ENCODE results near the gene ASXL1.

The ASXL1 gene

GRCh38 chr20:32432277-32432676, 74.1 kb downstream of the ASXL1 start:
- WGBS, 2 experiments (ENCODE audit: insufficient coverage in 2 of 2) = 93% methylated on average over 2 of the region's 2 CpGs; no CpG with 5 or more reads in 1 of the 2 experiments
- H3K4me1 ChIP-seq (ENCODE audit: control insufficient read depth, insufficient read depth, low read length, poor library complexity, severe bottlenecking) = peaks cover 5% of the 10 kb centered on the region
- H3K36me3 ChIP-seq (ENCODE audit: control insufficient read depth, insufficient read depth, low read length) = peaks cover 100% of the 10 kb centered on the region
- H3K9me3 ChIP-seq (ENCODE audit: control insufficient read depth, low read length) = no peaks in the 10 kb centered on the region
- H3K27ac ChIP-seq (ENCODE audit: low read depth, low read length, severe bottlenecking) = no peak overlapping the region
- no peak overlapping the region for H3K4me3 ChIP-seq (ENCODE audit: extremely low read depth, insufficient read depth, low read length, poor library complexity, severe bottlenecking)

DNA sequence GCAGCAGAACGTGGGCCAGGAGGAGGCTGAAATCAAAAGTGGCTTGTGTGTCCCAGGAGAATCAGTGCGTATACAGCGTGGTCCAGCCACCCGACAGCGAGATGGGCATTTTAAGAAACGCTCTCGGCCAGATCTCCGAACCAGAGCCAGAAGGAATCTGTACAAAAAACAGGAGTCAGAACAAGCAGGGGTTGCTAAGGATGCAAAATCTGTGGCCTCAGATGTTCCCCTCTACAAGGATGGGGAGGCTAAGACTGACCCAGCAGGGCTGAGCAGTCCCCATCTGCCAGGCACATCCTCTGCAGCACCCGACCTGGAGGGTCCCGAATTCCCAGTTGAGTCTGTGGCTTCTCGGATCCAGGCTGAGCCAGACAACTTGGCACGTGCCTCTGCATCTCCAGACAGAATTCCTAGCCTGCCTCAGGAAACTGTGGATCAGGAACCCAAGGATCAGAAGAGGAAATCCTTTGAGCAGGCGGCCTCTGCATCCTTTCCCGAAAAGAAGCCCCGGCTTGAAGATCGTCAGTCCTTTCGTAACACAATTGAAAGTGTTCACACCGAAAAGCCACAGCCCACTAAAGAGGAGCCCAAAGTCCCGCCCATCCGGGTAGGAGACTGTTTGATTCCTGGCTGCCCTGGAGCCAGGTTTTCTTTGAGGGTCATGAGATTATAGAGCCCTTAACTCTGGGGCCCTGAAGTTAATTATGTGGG, 75.3 kb downstream of the ASXL1 start:
- Histone ChIP-seq H3K4me1 (ENCODE audit: control insufficient read depth, insufficient read depth, low read length, poor library complexity, severe bottlenecking) (peaks cover 5% of the 10 kb centered on the region), H3K4me3 (ENCODE audit: extremely low read depth, insufficient read depth, low read length, poor library complexity, severe bottlenecking) (no peak overlapping the region), H3K27ac (ENCODE audit: low read depth, low read length, severe bottlenecking) (no peak overlapping the region), H3K36me3 (ENCODE audit: control insufficient read depth, insufficient read depth, low read length) (peaks cover 100% of the 10 kb centered on the region), H3K9me3 (ENCODE audit: control insufficient read depth, low read length) (no peaks in the 10 kb centered on the region)
- WGBS, 2 experiments (ENCODE audit: insufficient coverage in 2 of 2) = 92 to 94% methylated on average over 16 to 20 of the region's 20 CpGs

- Histone ChIP-seq H3K27ac (ENCODE audit: low read depth, low read length, severe bottlenecking) (no peak overlapping the region), H3K36me3 (ENCODE audit: control insufficient read depth, insufficient read depth, low read length) (peaks cover 100% of the 10 kb centered on the region), H3K4me1 (ENCODE audit: control insufficient read depth, insufficient read depth, low read length, poor library complexity, severe bottlenecking) (peaks cover 5% of the 10 kb centered on the region), H3K4me3 (ENCODE audit: extremely low read depth, insufficient read depth, low read length, poor library complexity, severe bottlenecking) (no peak overlapping the region), H3K9me3 (ENCODE audit: control insufficient read depth, low read length) (no peaks in the 10 kb centered on the region)
- 95 to 96% methylated on average over 18 to 19 of the region's 19 CpGs for WGBS, 2 experiments (ENCODE audit: insufficient coverage in 2 of 2)
These were observed 76.3 kb downstream of the ASXL1 start for GRCh38 chr20:32434434-32434833.

GRCh38 chr20:32435449-32436107, 77.4 kb downstream of the ASXL1 start:
- Histone ChIP-seq H3K4me1 (ENCODE audit: control insufficient read depth, insufficient read depth, low read length, poor library complexity, severe bottlenecking) (peaks cover 5% of the 10 kb centered on the region), H3K4me3 (ENCODE audit: extremely low read depth, insufficient read depth, low read length, poor library complexity, severe bottlenecking) (no peak overlapping the region), H3K27ac (ENCODE audit: low read depth, low read length, severe bottlenecking) (no peak overlapping the region), H3K36me3 (ENCODE audit: control insufficient read depth, insufficient read depth, low read length) (peaks cover 100% of the 10 kb centered on the region), H3K9me3 (ENCODE audit: control insufficient read depth, low read length) (no peaks in the 10 kb centered on the region)
- WGBS, 2 experiments (ENCODE audit: insufficient coverage in 2 of 2) = 94 to 98% methylated on average over 11 of the region's 12 CpGs

DNA sequence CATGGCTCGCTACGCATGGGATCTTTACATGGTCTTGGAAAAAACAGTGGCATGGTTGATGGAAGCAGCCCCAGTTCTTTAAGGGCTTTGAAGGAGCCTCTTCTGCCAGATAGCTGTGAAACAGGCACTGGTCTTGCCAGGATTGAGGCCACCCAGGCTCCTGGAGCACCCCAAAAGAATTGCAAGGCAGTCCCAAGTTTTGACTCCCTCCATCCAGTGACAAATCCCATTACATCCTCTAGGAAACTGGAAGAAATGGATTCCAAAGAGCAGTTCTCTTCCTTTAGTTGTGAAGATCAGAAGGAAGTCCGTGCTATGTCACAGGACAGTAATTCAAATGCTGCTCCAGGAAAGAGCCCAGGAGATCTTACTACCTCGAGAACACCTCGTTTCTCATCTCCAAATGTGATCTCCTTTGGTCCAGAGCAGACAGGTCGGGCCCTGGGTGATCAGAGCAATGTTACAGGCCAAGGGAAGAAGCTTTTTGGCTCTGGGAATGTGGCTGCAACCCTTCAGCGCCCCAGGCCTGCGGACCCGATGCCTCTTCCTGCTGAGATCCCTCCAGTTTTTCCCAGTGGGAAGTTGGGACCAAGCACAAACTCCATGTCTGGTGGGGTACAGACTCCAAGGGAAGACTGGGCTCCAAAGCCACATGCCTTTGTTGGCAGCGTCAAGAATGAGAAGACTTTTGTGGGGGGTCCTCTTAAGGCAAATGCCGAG, 78.2 kb downstream of the ASXL1 start:
- H3K9me3 ChIP-seq (ENCODE audit: control insufficient read depth, low read length) = no peaks in the 10 kb centered on the region
- H3K4me1 ChIP-seq (ENCODE audit: control insufficient read depth, insufficient read depth, low read length, poor library complexity, severe bottlenecking) = peaks cover 8% of the 10 kb centered on the region
- H3K27ac ChIP-seq (ENCODE audit: low read depth, low read length, severe bottlenecking) = no peak overlapping the region
- 97 to 98% methylated on average over 9 to 10 of the region's 11 CpGs for WGBS, 2 experiments (ENCODE audit: insufficient coverage in 2 of 2)
- H3K4me3 ChIP-seq (ENCODE audit: extremely low read depth, insufficient read depth, low read length, poor library complexity, severe bottlenecking) = no peak overlapping the region
- peaks cover 100% of the 10 kb centered on the region for H3K36me3 ChIP-seq (ENCODE audit: control insufficient read depth, insufficient read depth, low read length)

- Histone ChIP-seq H3K9me3 (ENCODE audit: control insufficient read depth, low read length) (no peaks in the 10 kb centered on the region), H3K27ac (ENCODE audit: low read depth, low read length, severe bottlenecking) (no peak overlapping the region), H3K36me3 (ENCODE audit: control insufficient read depth, insufficient read depth, low read length) (peaks cover 100% of the 10 kb centered on the region), H3K4me3 (ENCODE audit: extremely low read depth, insufficient read depth, low read length, poor library complexity, severe bottlenecking) (no peak overlapping the region), H3K4me1 (ENCODE audit: control insufficient read depth, insufficient read depth, low read length, poor library complexity, severe bottlenecking) (peaks cover 12% of the 10 kb centered on the region)
- 97 to 99% methylated on average over 7 of the region's 7 CpGs for WGBS, 2 experiments (ENCODE audit: insufficient coverage in 2 of 2)
These were observed 78.8 kb downstream of the ASXL1 start for GRCh38 chr20:32436968-32437367.

DNA sequence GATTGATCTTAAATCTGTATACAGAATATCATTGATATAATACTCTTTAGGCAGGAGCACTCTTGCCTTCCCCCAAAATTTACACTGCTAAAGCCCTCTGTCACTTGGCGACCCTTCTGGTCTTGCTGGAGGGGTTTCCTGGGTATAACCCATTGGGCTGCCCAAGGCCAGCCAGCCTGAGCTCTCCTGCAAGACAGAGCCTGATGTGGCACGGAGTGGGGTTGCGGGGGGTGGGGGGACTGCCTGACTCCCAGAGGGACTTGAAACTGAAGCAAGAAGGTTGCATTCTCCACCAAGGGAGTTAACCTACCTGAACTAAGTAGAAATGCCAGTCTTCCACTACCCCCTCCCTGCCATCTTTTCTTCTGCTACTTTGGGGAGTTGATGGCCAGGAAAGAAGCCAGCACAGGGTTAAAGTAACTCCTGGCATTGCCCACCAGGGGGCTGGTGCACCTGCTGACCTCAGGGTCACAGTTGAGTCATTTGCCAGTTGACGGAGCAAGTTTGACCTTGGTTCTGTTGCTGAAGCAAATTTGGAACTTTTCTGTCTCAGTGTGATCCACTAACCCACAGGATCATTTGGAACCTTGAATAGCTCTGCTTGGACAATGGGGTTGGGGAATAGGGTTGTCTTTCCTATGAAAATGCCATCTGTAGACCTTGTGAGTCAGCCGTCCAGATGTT, 79.4 kb downstream of the ASXL1 start:
- Histone ChIP-seq H3K9me3 (ENCODE audit: control insufficient read depth, low read length) (no peaks in the 10 kb centered on the region), H3K4me1 (ENCODE audit: control insufficient read depth, insufficient read depth, low read length, poor library complexity, severe bottlenecking) (peaks cover 7% of the 10 kb centered on the region), H3K36me3 (ENCODE audit: control insufficient read depth, insufficient read depth, low read length) (peaks cover 98% of the 10 kb centered on the region), H3K27ac (ENCODE audit: low read depth, low read length, severe bottlenecking) (no peak overlapping the region), H3K4me3 (ENCODE audit: extremely low read depth, insufficient read depth, low read length, poor library complexity, severe bottlenecking) (no peak overlapping the region)
- 83 to 90% methylated on average over 2 of the region's 5 CpGs for WGBS, 2 experiments (ENCODE audit: insufficient coverage in 2 of 2)

DNA sequence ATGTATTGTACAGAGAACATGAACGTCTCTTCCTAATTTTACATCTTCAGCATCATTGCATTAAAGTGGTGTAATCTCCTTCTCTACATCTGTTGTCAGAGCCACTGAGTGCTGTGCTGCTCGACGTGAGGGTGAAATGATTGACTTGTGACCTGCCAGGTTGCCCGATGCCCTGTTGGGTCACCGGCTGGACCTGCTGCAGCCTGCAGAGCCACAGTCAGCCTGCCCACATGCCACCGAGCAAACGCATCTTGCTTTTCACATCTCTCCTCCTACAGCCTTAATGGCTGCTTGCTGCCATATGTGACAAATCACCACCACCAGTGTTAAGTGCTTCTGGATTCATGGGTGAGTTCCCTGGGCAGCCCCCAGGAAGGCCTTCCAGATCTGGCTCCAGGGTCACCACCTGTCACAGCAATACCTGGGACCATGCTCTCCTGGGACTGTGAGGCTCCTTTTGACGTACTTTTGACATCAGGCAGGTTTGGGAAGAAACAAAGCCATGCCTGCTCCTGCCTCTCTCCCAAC, 80.3 kb downstream of the ASXL1 start:
- H3K27ac ChIP-seq (ENCODE audit: low read depth, low read length, severe bottlenecking) = no peak overlapping the region
- no peak overlapping the region for H3K4me3 ChIP-seq (ENCODE audit: extremely low read depth, insufficient read depth, low read length, poor library complexity, severe bottlenecking)
- peaks cover 95% of the 10 kb centered on the region for H3K36me3 ChIP-seq (ENCODE audit: control insufficient read depth, insufficient read depth, low read length)
- WGBS, 2 experiments (ENCODE audit: insufficient coverage in 2 of 2) = 96 to 97% methylated on average over 7 of the region's 8 CpGs
- peaks cover 7% of the 10 kb centered on the region for H3K4me1 ChIP-seq (ENCODE audit: control insufficient read depth, insufficient read depth, low read length, poor library complexity, severe bottlenecking)
- H3K9me3 ChIP-seq (ENCODE audit: control insufficient read depth, low read length) = no peaks in the 10 kb centered on the region

GRCh38 chr20:32439132-32439829, 81.2 kb downstream of the ASXL1 start:
- Histone ChIP-seq H3K27ac (ENCODE audit: low read depth, low read length, severe bottlenecking) (no peak overlapping the region), H3K9me3 (ENCODE audit: control insufficient read depth, low read length) (no peaks in the 10 kb centered on the region), H3K4me3 (ENCODE audit: extremely low read depth, insufficient read depth, low read length, poor library complexity, severe bottlenecking) (no peak overlapping the region), H3K36me3 (ENCODE audit: control insufficient read depth, insufficient read depth, low read length) (peaks cover 94% of the 10 kb centered on the region), H3K4me1 (ENCODE audit: control insufficient read depth, insufficient read depth, low read length, poor library complexity, severe bottlenecking) (peaks cover 7% of the 10 kb centered on the region)
- WGBS, 2 experiments (ENCODE audit: insufficient coverage in 2 of 2) = 93 to 97% methylated on average over 6 to 8 of the region's 11 CpGs
